Measurements from ENCODE around the gene ACBD6. TPM values are rescaled to one million over a fixed set of nuclear protein-coding genes. Genes with fewer than 3 reads are reported as not detected.

ACBD6 gene
- total RNA-seq, 1 donor from 2014 or later: 80.5 TPM

DNA sequence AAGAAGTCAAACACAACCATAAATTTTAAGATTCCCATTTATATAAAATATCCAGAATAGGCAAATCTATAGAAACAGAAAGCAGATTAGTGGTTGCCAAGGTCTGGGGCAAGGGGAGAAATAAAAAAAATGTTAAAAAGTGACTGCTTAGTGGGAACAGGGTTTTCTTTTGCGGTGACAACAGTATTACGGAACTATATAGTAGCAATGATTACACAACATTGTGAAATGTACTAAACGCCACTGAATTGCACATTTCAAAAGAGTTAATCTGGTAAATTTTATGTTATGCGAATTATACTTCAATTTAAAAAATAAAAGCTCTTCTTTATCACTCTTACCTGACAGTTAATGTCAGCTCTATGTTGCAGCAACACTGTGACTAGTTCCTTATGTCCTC, 105.2 kb downstream of the ACBD6 start:
- TF ChIP-seq, protein P1, sequence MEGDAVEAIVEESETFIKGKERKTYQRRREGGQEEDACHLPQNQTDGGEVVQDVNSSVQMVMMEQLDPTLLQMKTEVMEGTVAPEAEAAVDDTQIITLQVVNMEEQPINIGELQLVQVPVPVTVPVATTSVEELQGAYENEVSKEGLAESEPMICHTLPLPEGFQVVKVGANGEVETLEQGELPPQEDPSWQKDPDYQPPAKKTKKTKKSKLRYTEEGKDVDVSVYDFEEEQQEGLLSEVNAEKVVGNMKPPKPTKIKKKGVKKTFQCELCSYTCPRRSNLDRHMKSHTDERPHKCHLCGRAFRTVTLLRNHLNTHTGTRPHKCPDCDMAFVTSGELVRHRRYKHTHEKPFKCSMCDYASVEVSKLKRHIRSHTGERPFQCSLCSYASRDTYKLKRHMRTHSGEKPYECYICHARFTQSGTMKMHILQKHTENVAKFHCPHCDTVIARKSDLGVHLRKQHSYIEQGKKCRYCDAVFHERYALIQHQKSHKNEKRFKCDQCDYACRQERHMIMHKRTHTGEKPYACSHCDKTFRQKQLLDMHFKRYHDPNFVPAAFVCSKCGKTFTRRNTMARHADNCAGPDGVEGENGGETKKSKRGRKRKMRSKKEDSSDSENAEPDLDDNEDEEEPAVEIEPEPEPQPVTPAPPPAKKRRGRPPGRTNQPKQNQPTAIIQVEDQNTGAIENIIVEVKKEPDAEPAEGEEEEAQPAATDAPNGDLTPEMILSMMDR (IDR thresholded peaks at IDR 0.05; ENCODE audit: unreplicated experiment): no peak
- H3K27me3 Mint-ChIP-seq (ENCODE audit: low read depth): no peaks in the 10 kb centered on the region
- H3K9me3 Mint-ChIP-seq: peaks cover 26% of the 10 kb centered on the region
- DNase-seq (ENCODE audit: low spot score in 2 of 2, unreplicated experiment in 2 of 2): no peak
- H3K27ac Mint-ChIP-seq: no peak overlapping the region
- H3K36me3 Mint-ChIP-seq: peaks cover 33% of the 10 kb centered on the region
- no peak overlapping the region for H3K4me3 Mint-ChIP-seq
- H3K4me1 Mint-ChIP-seq: peaks cover 9% of the 10 kb centered on the region

GRCh38 chr1:180392427-180393145, 109.8 kb downstream of the ACBD6 start:
- Mint-ChIP-seq H3K4me3 (no peak overlapping the region), H3K27ac (no peak overlapping the region), H3K9me3 (peaks cover 30% of the 10 kb centered on the region), H3K36me3 (peaks cover 51% of the 10 kb centered on the region), H3K27me3 (ENCODE audit: low read depth) (no peaks in the 10 kb centered on the region), H3K4me1 (peaks cover 9% of the 10 kb centered on the region)
- no peak for DNase-seq (ENCODE audit: low spot score in 2 of 2, unreplicated experiment in 2 of 2)
- TF ChIP-seq, protein P1 (IDR thresholded peaks at IDR 0.05; ENCODE audit: unreplicated experiment): no peak

- no peak for DNase-seq (ENCODE audit: low spot score in 2 of 2, unreplicated experiment in 2 of 2)
- peaks cover 34% of the 10 kb centered on the region for H3K9me3 Mint-ChIP-seq
- H3K27me3 Mint-ChIP-seq (ENCODE audit: low read depth): no peaks in the 10 kb centered on the region
- H3K4me1 Mint-ChIP-seq: peaks cover 9% of the 10 kb centered on the region
- H3K36me3 Mint-ChIP-seq: peaks cover 50% of the 10 kb centered on the region
- H3K4me3 Mint-ChIP-seq: no peak overlapping the region
- no peak overlapping the region for H3K27ac Mint-ChIP-seq
- TF ChIP-seq, protein P1 (IDR thresholded peaks at IDR 0.05; ENCODE audit: unreplicated experiment): no peak
These were observed 110.4 kb downstream of the ACBD6 start for GRCh38 chr1:180392020-180392419.

DNA sequence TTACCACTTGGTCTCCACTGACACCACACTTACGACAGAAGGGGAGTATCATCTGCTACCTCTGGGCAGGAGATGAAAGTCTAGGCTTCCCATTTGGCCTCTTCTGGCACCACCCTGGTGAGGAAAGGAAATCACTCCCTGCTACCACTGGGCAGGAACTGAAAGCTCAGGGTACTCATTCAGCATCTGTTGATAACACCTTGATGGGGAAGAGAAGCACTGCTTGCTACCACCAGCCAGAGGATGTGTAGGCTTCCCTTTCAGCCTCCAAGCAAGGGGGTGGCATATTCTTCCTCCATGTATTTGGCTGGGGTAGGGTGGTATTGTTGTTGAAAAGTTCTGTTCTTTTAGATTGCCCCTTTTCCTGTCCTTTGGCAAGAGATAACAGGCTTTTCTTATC, 115.0 kb downstream of the ACBD6 start:
- DNase-seq (ENCODE audit: low spot score in 2 of 2, unreplicated experiment in 2 of 2): no peak
- H3K36me3 Mint-ChIP-seq: peaks cover 62% of the 10 kb centered on the region
- H3K27ac Mint-ChIP-seq: no peak overlapping the region
- no peaks in the 10 kb centered on the region for H3K4me1 Mint-ChIP-seq
- H3K27me3 Mint-ChIP-seq (ENCODE audit: low read depth): no peaks in the 10 kb centered on the region
- peaks cover 49% of the 10 kb centered on the region for H3K9me3 Mint-ChIP-seq
- TF ChIP-seq, protein P1 (IDR thresholded peaks at IDR 0.05; ENCODE audit: unreplicated experiment): no peak
- H3K4me3 Mint-ChIP-seq: no peak overlapping the region

GRCh38 chr1:180386745-180387367, 115.5 kb downstream of the ACBD6 start:
- Mint-ChIP-seq H3K27ac (no peak overlapping the region), H3K9me3 (peaks cover 54% of the 10 kb centered on the region), H3K4me3 (no peak overlapping the region), H3K4me1 (no peaks in the 10 kb centered on the region), H3K27me3 (ENCODE audit: low read depth) (no peaks in the 10 kb centered on the region), H3K36me3 (peaks cover 66% of the 10 kb centered on the region)
- TF ChIP-seq, protein P1 (IDR thresholded peaks at IDR 0.05; ENCODE audit: unreplicated experiment): no peak
- no peak for DNase-seq (ENCODE audit: low spot score in 2 of 2, unreplicated experiment in 2 of 2)
